WTC11 (cell line): ENCODE results near the gene C6orf52.
A peak's percentile ranks its signal among the peaks of the same experiment; 100 is the strongest.
"Not testable (repeated sequence)": the region's sequence is repeated elsewhere in the genome, so short reads cannot be mapped to it uniquely, and the experiment has no call there.

ENCODE experiments used
- CREM ChIP-seq: sonication (generic); formaldehyde crosslinking; IDR thresholded peaks from 2 replicates; pipeline ENCODE4 v1.8.1; 2022; ENCODE audit warnings: mild to moderate bottlenecking, missing genetic modification reagents, moderate library complexity
- ETV6 ChIP-seq: sonication (generic); formaldehyde crosslinking; IDR thresholded peaks from 2 replicates; pipeline ENCODE4 v1.8.1; 2022; ENCODE audit warnings: mild to moderate bottlenecking, missing genetic modification reagents
- GABPB1 ChIP-seq: sonication (generic); formaldehyde crosslinking; IDR thresholded peaks from 2 replicates; pipeline ENCODE4 v1.8.1; 2023; ENCODE audit warnings: mild to moderate bottlenecking, missing genetic modification reagents
- JAZF1 ChIP-seq: fragments of 250-450 bp; sonication (Bioruptor Pico); IDR thresholded peaks from 2 replicates; pipeline ENCODE4 v1.9.0; 2021; ENCODE audit warnings: moderate library complexity, mild to moderate bottlenecking, inconsistent platforms
- NFYB ChIP-seq: sonication (generic); formaldehyde crosslinking; conservative IDR thresholded peaks from 2 replicates; pipeline ENCODE4 v1.8.0; 2022; ENCODE audit warnings: low read depth, missing genetic modification reagents
- TF ChIP-seq, protein P1 (sequence below): fragments of 200-600 bp; IDR thresholded peaks from 2 replicates; pipeline ENCODE4 v1.8.0; 2022; ENCODE audit warnings: antibody characterized with exemption

DNA sequence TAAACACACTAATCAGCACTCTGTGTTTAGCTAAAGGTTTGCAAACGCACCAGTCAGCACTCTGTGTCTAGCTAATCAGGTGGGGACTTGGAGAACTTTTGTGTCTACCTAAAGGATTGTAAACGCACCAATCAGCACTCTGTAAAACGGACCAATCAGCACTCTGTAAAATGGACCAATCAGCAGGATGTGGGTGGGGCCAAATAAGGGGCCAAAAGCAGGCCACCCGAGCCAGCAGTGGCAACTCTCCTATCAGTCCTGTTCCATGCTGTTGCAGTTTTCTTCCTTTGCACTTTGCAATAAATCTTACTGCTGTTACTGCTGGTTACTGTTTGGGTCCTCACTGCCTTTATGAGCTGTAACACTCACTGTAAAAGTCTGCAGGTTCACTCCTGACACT lies 47.2 kb upstream of the C6orf52 start:
- TF ChIP-seq, protein P1, sequence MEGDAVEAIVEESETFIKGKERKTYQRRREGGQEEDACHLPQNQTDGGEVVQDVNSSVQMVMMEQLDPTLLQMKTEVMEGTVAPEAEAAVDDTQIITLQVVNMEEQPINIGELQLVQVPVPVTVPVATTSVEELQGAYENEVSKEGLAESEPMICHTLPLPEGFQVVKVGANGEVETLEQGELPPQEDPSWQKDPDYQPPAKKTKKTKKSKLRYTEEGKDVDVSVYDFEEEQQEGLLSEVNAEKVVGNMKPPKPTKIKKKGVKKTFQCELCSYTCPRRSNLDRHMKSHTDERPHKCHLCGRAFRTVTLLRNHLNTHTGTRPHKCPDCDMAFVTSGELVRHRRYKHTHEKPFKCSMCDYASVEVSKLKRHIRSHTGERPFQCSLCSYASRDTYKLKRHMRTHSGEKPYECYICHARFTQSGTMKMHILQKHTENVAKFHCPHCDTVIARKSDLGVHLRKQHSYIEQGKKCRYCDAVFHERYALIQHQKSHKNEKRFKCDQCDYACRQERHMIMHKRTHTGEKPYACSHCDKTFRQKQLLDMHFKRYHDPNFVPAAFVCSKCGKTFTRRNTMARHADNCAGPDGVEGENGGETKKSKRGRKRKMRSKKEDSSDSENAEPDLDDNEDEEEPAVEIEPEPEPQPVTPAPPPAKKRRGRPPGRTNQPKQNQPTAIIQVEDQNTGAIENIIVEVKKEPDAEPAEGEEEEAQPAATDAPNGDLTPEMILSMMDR: not testable (repeated sequence)
- TF ChIP-seq GABPB1 (CRISPR knock-in tag); CREM (CRISPR knock-in tag); JAZF1 (CRISPR knock-in tag); ETV6: not testable (repeated sequence)
- peak; percentile 72 for TF ChIP-seq NFYB (CRISPR knock-in tag)
